Measurements from ENCODE around the gene C8G. TPM values are rescaled to one million over a fixed set of nuclear protein-coding genes. Genes with fewer than 3 reads are reported as not detected.

Gene C8G
- total RNA-seq, 6 experiments from 2014 or later, result 248 to 755 (median 453) TPM

- DNase-seq, result no peak
- no peak for TF ChIP-seq POLR2A (IDR thresholded peaks at IDR 0.05)
- TF ChIP-seq CTCF (IDR thresholded peaks at IDR 0.05), result no peak
- no peaks in the 10 kb centered on the region for H3K4me1 ChIP-seq
- H3K27me3 ChIP-seq, result no peaks in the 10 kb centered on the region
- H3K4me3 ChIP-seq, result no peak overlapping the region
- no peaks in the 10 kb centered on the region for H3K9me3 ChIP-seq
- no peak for ATAC-seq
- intact Hi-C loops (cut with DNase I), result no loop called here
- H3K27ac ChIP-seq, result no peak overlapping the region
- WGBS (ENCODE audit: insufficient coverage, low coverage, low lambda C conversion rate, missing lambda C conversion rate), result 62% methylated on average over 3 of the region's 15 CpGs
- H3K36me3 ChIP-seq, result no peaks in the 10 kb centered on the region
Observed at GRCh38 chr9:136963341-136963740, 18.3 kb downstream of the C8G start.

DNA sequence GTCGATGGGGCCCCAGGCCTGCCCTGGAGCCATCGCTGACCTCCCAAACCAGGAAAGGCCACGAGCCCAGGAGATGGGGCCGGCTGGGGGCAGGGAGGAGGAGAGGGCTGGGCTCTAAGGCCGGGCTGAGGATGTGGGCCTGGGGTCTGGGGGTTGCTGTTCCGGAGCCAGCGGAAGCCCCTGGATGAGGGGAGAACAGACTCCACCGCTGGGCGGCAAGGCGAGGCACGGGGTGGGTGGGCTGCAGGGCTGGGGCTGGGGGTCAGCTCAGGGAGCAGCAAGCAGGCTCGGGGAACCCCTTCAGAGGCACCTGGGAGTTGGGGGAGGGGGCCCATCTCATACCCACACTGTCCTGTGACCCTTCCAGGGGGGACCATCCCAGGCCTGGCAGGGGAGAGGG lies 18.7 kb downstream of the C8G start:
- TF ChIP-seq POLR2A (IDR thresholded peaks at IDR 0.05) (no peak), CTCF (IDR thresholded peaks at IDR 0.05) (no peak)
- ATAC-seq (no peak), DNase-seq (no peak)
- Histone ChIP-seq H3K27ac (no peak overlapping the region), H3K36me3 (no peaks in the 10 kb centered on the region), H3K9me3 (no peaks in the 10 kb centered on the region), H3K4me1 (no peaks in the 10 kb centered on the region), H3K4me3 (no peak overlapping the region), H3K27me3 (no peaks in the 10 kb centered on the region)
- no CpG with 5 or more reads among the region's 12 CpGs for WGBS (ENCODE audit: insufficient coverage, low coverage, low lambda C conversion rate, missing lambda C conversion rate)
- intact Hi-C loops (cut with DNase I), result no loop called here

GRCh38 chr9:136964171-136964689 lies 19.2 kb downstream of the C8G start:
- H3K4me1 ChIP-seq, result no peaks in the 10 kb centered on the region
- no peak for ATAC-seq
- H3K27ac ChIP-seq, result no peak overlapping the region
- intact Hi-C loops (cut with DNase I), result no loop called here
- no peaks in the 10 kb centered on the region for H3K36me3 ChIP-seq
- H3K4me3 ChIP-seq, result no peak overlapping the region
- 87% methylated on average over 3 of the region's 22 CpGs for WGBS (ENCODE audit: insufficient coverage, low coverage, low lambda C conversion rate, missing lambda C conversion rate)
- DNase-seq, result no peak
- no peaks in the 10 kb centered on the region for H3K27me3 ChIP-seq
- H3K9me3 ChIP-seq, result no peaks in the 10 kb centered on the region
- TF ChIP-seq POLR2A (IDR thresholded peaks at IDR 0.05) (no peak), CTCF (IDR thresholded peaks at IDR 0.05) (no peak)

GRCh38 chr9:136964833-136965422 lies 19.9 kb downstream of the C8G start:
- WGBS (ENCODE audit: insufficient coverage, low coverage, low lambda C conversion rate, missing lambda C conversion rate), result 75% methylated on average over 20 of the region's 26 CpGs
- DNase-seq (no peak), ATAC-seq (no peak)
- Histone ChIP-seq H3K36me3 (no peaks in the 10 kb centered on the region), H3K27ac (no peak overlapping the region), H3K9me3 (no peaks in the 10 kb centered on the region), H3K27me3 (no peaks in the 10 kb centered on the region), H3K4me3 (no peak overlapping the region), H3K4me1 (no peaks in the 10 kb centered on the region)
- TF ChIP-seq POLR2A (IDR thresholded peaks at IDR 0.05), result no peak
- TF ChIP-seq CTCF (IDR thresholded peaks at IDR 0.05), result no peak
- intact Hi-C loops (cut with DNase I), result no loop called here

All from right lobe of liver (tissue), 6 donors.